ENCODE results near the gene NUDT2.
"Not testable (repeated sequence)": the region's sequence is repeated elsewhere in the genome, so short reads cannot be mapped to it uniquely, and the experiment has no call there.

NUDT2 gene

DNA sequence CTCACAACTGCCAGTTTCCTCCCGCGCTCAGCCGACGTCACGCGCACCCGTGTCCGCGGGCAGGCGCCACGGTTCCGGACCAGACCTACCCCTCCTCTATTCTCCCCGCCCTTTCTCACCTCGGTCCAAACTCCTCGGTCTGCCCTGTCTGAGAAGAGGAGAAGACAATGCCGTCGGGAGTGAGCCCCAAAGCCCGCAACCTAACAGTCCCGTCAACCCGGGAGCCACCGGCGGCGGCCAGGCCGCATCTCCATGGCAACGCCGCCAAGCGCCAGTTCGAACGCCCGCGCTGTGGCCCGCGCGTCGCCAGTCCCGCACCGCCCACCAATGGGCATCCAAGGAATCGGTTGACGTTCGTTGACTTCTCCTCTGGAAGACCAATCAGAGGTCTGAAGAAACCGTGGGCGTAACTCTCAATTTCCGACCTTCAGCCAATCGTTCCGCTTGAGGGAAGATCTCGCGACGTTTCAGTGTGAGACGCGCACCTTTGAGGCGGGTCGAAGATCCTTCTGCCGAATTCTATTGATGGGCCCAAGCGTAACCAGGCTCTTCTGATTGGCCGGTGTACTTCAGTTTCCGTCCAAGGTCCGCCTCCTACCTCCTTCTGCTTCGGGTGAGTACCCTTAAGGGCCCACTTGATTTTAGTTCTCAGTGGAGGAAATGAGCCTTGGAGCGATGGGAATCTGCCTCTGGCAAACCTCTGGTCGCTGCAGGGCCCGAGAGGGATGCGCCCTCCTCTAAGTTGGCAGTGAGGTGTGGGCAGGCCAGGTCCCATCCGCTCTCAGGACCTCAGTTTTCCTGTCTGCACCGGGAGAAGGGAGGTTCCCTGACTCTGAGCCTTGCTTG is at the start of gene NUDT2, which contains the start of gene KIF24:
Gene NUDT2, plus strand, starts transcription at position 583 of the 846 bp plus-strand sequence. CDS start 9,471 bp downstream, outside the sequence.
Gene KIF24, minus strand, starts transcription at position 282 of the 846 bp plus-strand sequence. CDS start 17,922 bp downstream, outside the sequence.
- peak; percentile 100 for DNase-seq

DNA sequence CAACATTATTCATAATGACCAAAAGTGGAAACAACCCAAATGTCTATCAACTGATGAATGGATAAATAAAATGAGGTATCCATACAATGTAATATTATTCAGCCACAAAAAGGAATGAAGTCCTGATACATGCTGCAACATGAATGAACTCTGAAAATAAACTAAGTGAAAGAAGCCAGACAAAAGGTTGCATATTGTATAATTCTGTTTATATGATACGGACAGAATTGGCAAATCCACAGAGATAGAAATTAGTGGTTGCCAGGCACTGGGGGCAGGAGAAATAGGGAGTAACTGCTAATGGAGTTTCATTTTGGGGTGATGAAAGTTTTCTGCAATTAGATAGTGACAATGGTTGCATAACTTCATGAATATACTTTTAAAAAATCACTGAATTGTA is 47.3 kb upstream of the NUDT2 start:
- no peak for DNase-seq

DNA sequence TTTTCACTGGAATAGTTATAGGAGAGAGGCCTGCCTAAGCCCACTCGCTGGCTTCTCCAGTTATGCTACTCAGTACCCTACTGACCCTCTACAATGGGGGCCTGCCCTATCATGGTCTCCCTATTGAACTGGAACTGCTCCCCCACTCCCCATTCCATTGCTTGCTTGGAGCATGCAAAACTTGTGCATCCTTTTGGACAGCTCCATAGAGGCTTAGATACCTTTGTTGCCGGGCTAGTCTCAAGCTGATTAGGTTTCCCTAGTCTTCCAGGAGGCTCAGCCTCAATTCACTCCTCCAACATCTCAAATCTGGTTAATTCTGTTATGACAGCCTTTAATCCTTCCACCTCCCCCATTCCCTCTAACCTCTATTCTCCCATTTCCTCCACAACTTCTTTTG is 40.2 kb upstream of the NUDT2 start:
- DNase-seq, result no peak

DNA sequence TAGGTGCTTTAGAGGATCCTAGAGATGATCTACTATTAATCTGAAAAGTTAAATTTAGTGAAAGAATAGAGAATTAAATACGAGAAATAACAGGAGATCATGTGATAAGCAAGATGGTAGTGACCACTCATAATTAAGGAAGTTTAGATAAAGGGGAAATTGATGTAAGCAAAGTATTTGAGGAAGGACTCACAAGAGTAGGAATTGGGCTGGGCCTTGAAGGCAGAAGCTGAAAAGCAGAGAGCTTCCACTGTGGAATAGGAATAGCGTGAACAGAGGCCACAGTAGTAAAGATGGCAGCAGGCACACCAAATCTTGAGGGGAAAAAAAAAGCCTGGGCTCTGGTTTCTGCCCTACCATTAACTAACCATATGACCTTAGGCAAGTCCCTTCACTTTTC is 38.3 kb upstream of the NUDT2 start:
- DNase-seq, result no peak

DNA sequence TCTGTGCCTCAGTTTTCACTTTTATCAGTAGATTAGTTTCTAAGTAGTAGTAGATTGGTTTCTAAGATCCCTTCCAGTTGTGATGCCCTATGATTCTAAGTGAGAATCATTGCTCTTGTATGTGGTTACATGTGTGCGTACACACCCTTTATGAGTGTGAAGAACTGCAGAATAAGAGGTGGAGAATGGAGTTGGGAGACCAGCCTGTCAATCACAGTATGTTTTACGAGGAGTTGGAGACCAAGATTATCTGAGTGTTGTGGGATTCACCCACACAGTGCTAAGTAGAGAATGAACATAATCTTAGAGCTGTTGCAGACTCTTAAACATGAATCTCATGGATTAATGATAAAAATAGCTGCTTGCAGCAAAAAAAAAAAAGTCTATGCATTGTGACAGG is 37.9 kb upstream of the NUDT2 start:
- no peak for DNase-seq

DNA sequence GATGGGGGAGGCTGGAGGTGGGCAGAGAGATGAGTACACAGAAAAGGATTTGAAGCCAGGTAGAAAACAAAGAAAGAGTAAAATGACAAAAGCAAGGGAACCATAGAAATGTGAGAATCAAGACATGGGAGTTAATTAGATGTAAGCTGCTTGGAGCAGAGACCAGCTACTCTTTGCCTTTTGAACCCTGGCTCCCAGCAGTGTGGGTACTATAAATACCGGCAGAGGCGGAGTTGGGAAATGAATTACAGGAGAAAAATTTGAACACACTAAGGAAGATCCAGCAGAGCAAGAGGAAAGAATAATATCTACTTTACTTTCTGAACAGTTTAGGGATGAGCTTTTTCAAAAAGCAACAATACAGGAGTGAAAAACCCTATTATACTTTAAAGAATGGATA is 36.8 kb upstream of the NUDT2 start:
- DNase-seq, result no peak

DNA sequence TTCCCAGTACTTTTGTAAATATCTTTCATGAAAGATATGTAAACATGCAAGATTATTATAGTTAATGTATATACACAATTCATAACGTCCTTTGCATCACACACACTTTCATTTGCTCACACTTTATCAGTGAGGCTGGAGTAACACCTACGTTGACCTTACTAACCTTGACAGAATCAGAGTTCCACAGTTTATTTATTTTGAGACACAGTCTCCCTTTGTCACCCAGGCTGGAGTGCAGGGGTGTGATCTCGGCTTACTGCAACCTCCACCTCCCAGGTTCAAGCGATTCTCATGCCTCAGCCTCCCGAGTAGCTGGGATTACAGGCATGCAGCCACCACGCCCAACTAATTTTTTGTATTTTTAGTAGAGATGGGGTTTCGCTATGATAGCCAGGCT is 28.3 kb upstream of the NUDT2 start:
- not testable (repeated sequence) for DNase-seq

DNA sequence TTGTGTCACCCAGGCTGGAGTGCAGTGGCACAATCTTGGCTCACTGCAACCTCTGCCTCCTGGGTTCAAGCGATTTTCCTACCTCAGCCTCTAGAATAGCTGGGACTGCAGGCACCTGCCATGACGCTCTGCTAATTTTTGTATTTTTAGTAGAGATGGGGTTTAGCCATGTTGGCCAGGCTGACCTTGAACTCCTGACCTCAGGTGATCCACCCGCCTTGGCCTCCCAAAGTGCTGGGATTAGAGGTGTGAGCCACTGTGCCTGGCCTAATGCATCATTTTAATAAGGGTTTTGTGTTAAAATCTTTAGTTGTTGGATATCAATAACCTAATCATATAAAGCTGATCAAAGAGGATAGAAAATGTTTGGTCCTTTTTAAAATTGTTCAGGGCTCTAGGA is 21.1 kb upstream of the NUDT2 start:
- not testable (repeated sequence) for DNase-seq

DNA sequence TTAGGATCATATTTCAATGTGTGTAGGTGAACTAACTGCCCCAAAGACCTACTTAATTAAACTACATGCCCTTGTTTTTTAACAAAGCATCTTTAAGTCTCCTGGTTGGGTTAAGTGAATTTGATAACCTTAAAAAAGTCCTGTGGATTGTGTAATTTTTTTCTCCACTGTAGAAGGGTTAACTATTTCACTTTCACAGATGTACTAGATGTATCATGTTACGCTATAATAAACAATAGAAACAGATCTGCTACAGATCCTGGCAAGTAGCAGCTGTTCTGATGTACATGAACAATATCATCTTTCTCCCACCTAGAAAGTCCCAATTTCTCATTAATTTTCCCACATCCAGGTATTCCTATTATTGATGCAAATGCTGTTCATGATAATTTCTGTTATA is 19.2 kb upstream of the NUDT2 start:
- DNase-seq, result peak; percentile 24

DNA sequence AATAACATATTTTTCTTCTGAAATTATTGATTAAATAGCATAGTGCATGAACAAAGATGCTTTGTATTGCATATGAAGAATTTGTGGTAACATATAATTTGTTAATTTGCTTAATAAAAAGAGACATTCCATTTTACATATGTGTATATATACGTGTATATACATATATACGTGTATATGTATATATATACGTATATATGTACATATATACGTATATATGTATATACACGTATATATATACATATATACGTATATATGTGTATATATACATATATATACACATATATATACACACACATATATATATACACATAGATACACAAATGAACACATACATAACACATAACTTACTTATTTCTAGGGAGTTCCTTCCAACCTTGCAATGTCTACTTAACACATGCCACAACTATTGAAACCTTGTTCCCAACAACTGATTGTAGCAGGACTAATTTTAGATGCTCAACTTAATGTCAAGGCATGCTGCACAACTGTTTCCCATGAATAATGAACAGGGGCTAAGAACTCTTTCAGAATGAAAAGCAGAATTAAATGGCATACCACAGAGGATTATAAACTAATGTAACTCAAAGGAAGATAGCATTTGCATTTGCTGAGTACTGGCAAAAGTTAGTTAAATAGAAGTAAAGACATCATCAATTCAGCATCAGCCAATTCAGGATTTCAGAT is 17.7 kb upstream of the NUDT2 start:
- no peak for DNase-seq

DNA sequence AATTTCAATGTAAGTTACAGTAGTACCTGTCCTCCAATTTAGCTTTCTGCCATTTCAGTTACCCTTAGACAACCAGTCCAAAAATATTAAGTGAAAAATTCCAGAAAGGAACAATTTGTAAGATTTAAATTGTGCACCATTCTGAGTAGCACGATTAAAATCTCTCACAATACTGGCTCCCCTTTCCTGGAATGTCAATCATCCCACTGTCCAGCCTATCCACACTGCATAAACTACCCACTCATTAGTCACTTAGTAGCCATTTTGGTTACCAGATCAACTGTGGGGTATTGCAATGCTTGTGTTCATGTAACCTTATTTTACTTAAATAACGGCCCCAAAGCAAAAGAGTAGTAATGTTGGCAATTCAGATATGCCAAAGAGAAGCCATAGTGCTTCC is 11.9 kb upstream of the NUDT2 start:
- no peak for DNase-seq

DNA sequence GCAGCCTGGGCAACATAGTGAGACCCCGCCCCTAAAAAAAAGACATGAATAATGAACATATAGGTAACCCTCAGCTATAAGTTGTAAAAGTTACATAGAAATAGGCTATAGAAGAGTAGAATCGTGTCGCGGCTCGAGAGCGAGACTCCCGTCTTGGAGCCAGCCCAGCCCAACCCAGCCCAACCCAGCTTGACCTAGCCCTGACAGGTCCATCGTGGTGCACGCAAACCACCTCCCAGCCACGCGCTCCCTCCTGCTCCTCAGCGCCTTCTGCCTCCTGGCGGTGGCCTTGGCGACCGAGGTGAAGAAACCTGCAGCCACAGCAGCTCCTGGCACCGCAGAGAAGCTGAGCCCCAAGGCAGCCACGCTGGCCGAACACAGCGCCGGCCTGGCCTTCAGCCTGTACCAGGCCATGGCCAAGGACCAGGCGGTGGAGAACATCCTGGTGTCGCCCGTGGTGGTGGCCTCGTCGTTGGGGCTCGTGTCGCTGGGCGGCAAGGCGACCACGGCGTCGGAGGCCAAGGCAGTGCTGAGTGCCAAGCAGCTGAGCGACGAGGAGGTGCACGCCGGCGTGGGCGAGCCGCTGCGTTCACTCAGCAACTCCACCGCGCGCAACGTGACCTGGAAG is 11.1 kb upstream of the NUDT2 start:
- no peak for DNase-seq

DNA sequence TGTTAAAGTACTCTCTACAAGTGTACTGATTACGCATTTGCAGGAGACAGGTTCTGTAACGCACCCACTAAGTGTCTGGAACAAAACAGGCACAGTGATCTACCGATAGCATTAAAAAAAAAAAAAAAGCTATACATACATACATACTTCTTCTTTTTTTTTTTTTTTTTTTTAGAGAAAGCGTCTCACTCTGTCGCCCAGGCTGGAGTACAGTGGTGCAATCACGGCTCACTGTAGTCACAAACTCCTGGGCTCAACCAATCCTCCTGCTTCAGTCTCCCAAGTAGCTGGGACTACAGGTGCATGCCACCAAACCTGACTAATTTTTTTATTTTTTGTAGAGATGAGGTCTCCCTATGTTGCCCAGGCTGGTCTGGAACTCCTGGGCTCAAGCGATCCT is 7.9 kb upstream of the NUDT2 start:
- no peak for DNase-seq

DNA sequence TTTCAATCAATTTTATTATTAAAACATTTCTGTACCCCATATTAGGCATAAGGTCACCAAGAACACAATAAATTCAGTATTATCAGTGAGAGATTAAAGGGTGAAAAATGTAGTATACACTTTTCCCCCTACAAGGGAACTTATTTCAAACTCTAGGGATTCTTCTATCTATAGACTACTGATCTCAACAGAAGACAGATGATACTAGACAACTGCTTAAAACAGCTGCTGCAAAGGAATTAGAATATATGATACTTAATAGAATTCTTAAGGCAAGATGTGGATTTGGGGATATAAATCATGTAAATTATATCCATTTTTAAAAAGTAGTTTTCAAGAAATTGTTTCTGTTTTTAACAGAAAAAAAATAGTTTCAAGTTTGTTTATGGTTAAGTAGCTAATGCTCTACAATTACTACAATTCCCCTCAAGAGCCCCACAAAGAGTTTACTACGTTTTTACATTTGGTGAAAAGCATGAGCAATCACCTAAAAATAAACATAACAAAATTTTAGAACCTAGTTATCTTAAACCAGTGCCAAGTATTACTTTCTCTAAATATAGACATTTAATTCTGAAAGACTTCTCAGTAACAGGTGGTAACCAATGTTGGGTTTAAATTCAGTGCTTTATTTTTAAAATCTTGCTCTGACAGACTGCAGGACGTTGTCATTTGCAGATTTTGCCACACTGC is 6.3 kb upstream of the NUDT2 start:
- no peak for DNase-seq

DNA sequence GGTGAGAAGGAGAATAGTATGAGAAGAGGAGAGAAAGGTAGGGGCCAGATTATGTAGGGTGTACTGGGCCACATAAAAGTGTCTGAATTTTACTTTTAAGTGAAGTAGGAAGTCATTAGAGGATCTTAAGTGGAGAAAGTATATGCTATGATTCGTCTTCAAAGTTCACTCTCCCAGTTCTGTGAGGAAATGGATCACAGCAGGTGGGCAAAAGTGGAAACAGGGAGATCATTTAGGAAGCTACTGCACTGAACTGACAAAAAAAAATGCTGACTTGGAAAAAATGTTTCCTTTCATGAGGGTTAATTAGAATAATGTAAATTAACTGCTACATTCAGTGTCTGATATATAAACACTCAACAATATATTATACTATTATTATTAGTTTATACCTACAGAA is 2.7 kb upstream of the NUDT2 start:
- DNase-seq, result no peak

DNA sequence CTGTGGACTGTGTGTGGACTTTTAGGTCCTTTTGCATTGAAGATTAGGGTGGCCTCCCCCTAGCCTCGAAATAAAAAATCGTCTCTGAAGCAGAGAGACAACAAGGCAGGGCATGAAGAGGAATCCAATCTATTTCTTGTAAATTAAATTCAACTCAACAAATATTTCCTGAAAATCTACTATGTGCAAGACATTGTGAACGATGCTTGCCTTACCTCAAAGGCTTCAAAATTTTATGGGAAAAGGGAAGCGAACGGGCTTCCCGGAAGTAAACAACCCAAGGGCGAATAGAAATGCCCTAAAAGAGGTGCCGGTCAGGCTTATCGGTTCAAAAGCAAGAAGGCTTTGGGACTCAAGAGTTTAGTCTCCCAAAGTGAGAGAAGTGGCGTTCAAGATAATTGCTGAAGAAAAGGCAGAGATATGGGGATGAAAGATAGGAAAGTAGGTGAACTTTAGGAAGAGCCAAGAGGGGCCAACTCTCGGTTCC is 826 bp upstream of the NUDT2 start:
- peak; percentile 50 for DNase-seq

DNA sequence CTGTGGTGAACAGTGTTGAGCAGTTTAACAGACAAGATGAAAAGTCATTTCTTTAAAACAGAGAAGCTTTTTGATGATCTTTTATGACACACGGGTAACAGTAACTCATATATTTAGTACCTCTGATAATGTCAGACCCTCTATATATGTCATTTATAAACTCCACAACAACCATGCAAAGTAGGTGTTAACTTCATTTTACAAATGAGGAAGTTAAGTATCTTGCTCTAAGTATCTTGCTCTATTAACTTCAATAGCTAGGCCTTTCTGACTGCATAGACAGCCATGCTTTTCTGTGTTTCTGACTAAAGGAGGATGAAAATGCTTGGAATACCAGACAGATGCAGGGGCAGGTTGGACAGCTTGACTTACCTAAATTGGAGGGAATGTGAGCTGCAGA is 1.8 kb downstream of the NUDT2 start:
- DNase-seq, result no peak

DNA sequence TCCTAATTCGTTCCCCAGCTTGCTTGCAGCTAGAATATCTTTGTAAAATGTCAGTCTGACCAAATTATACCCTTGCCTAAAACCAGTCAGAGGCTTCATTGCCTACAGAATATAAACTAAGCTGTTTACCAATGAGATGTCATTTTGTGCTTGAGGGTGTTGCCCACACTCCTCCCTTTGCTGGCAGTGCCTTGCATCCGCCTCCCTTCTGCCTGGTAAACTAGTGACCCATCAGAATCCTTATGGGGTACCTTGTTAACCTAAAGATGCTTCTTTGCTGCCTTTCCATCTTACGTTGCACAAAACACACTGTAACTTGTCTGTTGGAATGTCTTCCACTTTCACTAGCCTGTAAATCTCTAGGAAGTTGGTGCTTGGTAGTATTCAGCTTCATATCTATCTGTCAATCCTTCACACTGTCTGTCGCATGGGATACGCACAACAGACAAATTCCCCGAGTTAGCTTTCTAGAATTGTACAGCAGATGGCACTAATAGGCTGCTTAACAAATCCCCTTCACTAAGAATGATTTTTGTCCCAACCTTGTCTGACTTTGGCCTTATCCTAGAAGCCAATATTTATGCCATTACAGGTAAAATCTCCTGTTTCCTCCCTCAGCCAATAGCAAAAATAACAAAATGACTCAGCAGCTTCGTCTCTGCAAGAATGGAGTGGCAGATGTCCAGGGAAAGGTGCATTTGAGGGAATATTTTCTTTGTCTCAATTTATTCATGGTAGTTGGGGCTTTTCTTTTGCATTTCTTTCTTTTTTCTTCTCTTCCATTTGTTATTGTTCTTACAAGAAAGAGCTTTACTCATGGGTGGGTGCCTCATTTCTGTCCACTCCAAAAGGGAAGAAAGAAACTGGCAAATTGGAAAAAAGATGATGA is 3.0 kb downstream of the NUDT2 start:
- peak; percentile 19 for DNase-seq

DNA sequence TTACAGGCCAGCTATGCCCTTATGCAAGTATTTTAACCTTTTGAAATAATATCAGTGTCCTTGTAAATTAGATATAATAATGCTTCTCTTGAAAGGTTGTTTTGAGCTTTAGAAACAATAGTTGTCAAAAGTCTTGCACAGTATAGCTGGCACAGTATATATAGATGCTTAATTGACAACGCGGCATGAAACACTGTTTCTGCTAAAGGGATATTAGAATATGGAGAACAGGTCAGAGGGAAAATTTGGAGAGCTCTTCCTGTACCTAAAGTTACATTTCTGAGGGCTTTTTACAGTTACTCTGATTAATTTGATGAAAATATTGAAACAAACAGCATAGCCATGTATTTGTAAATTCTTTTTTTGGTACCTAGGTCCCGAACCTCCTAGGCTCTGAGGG is 4.5 kb downstream of the NUDT2 start:
- no peak for DNase-seq

DNA sequence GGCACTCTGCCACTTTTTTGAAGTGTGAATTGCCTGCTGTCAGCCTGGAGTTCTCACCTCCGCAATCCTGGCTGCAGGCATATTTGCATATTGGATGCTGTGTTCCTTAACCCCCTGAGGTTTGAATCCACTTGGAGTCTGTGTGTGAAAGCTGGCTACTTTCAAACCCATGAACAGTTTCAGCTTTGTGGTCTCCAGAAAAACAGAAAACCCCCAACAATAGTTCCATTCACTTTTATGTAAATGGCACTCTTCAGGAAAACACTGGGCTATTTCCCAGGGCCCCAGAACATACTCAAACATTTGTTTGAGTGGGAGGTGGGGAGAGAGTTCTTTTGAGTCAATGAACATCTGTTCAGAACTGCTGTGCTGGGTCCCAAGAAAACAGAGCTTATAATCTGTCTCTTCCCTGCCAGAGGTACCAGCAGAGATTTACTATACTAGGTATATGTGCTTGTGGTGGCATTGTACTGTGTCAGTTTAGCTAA is 5.0 kb downstream of the NUDT2 start:
- no peak for DNase-seq

DNA sequence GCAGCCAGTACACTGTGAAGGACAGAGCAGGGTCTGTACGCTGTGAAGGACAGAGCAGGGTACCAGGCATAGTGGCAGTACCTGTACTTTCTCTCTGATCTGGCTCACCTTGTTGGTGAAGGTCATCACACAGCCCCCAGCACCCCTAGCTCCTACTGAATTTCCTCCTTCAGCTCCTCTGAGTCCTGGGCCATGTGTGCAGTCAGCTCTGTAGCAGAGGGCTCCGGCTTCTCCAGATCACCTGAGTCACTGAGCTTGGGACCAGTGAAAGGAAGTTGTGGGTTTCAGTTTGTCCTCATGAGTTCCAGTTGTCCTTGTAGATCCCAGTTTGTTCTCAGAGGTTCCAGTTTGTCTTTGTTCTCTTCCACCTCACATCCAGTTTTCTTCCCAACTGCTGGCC is 5.5 kb downstream of the NUDT2 start:
- DNase-seq, result no peak

DNA sequence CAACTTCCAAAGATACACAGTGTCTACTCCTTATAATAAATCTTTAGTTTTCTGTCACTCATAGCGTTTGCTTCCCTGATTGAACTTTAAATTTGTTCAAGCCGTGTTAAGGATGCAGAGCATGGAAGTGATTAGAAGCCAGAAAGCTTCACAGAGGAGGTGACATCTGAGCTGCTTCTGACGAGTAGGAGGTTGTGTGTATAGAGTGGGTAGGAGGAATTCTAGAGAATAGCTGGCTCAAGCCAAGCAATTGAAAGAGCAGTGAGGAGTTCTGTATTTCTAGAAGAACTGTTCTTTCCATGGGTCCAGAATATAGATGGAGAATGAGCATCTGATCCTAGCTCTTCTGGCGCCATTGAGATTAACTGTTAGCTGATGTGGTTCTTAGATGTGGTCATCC is 6.0 kb downstream of the NUDT2 start:
- DNase-seq, result no peak

All from HCEC 1CT (cell line).